ENCODE measurements around the gene CDCA8.

The CDCA8 gene

GRCh38 chr1:37692078-37692833, at the start of gene CDCA8:
TSS of gene CDCA8 (plus strand) at chr1:37692516. CDS start at chr1:37692691, 175 bp downstream.
- peaks cover 35% of the 10 kb centered on the region for H3K36me3 Mint-ChIP-seq (ENCODE audit: low read depth)
- H3K27ac Mint-ChIP-seq, result peak within 1 kb of the TSS; percentile 92
- intact Hi-C loops (cut with micrococcal nuclease), result loop anchor here (1.0 to 10.0 kb wide), 5 partner anchors 120 to 323 kb away; partner anchors contain the start of genes SNIP1, UTP11 and ZC3H12A
- H3K9me3 Mint-ChIP-seq, result no peaks in the 10 kb centered on the region
- H3K4me3 Mint-ChIP-seq, result peak within 1 kb of the TSS; percentile 97
- H3K27me3 Mint-ChIP-seq, result no peaks in the 10 kb centered on the region
- H3K4me1 Mint-ChIP-seq (ENCODE audit: low read depth), result peaks cover 38% of the 10 kb centered on the region

- Mint-ChIP-seq H3K27ac (no peak overlapping the region), H3K9me3 (no peaks in the 10 kb centered on the region), H3K27me3 (peaks cover 13% of the 10 kb centered on the region), H3K36me3 (ENCODE audit: low read depth) (no peaks in the 10 kb centered on the region), H3K4me3 (no peak overlapping the region), H3K4me1 (ENCODE audit: low read depth) (no peaks in the 10 kb centered on the region)
- intact Hi-C loops (cut with micrococcal nuclease), result no loop called here
Observed at GRCh38 chr1:37647281-37647680, 45.0 kb upstream of the CDCA8 start.

- H3K27me3 Mint-ChIP-seq, result peaks cover 4% of the 10 kb centered on the region
- no peak overlapping the region for H3K27ac Mint-ChIP-seq
- H3K4me3 Mint-ChIP-seq, result no peak overlapping the region
- H3K36me3 Mint-ChIP-seq (ENCODE audit: low read depth), result no peaks in the 10 kb centered on the region
- no peaks in the 10 kb centered on the region for H3K4me1 Mint-ChIP-seq (ENCODE audit: low read depth)
- intact Hi-C loops (cut with micrococcal nuclease), result no loop called here
- H3K9me3 Mint-ChIP-seq, result no peaks in the 10 kb centered on the region
Observed at GRCh38 chr1:37650173-37650572, 42.1 kb upstream of the CDCA8 start.

GRCh38 chr1:37650721-37651120, 41.6 kb upstream of the CDCA8 start:
- H3K4me1 Mint-ChIP-seq (ENCODE audit: low read depth), result no peaks in the 10 kb centered on the region
- H3K36me3 Mint-ChIP-seq (ENCODE audit: low read depth), result no peaks in the 10 kb centered on the region
- H3K27me3 Mint-ChIP-seq, result peaks cover 6% of the 10 kb centered on the region
- no peak overlapping the region for H3K27ac Mint-ChIP-seq
- intact Hi-C loops (cut with micrococcal nuclease), result no loop called here
- H3K9me3 Mint-ChIP-seq, result no peaks in the 10 kb centered on the region
- no peak overlapping the region for H3K4me3 Mint-ChIP-seq

- no peak overlapping the region for H3K27ac Mint-ChIP-seq
- H3K4me3 Mint-ChIP-seq, result no peak overlapping the region
- no peaks in the 10 kb centered on the region for H3K36me3 Mint-ChIP-seq (ENCODE audit: low read depth)
- H3K9me3 Mint-ChIP-seq, result no peaks in the 10 kb centered on the region
- no peaks in the 10 kb centered on the region for H3K4me1 Mint-ChIP-seq (ENCODE audit: low read depth)
- H3K27me3 Mint-ChIP-seq, result peaks cover 3% of the 10 kb centered on the region
- intact Hi-C loops (cut with micrococcal nuclease), result no loop called here
Observed at GRCh38 chr1:37651803-37652202, 40.5 kb upstream of the CDCA8 start.

- Mint-ChIP-seq H3K36me3 (ENCODE audit: low read depth) (no peaks in the 10 kb centered on the region), H3K27ac (no peak overlapping the region), H3K27me3 (peaks cover 5% of the 10 kb centered on the region), H3K4me1 (ENCODE audit: low read depth) (no peaks in the 10 kb centered on the region), H3K9me3 (no peaks in the 10 kb centered on the region), H3K4me3 (no peak overlapping the region)
- intact Hi-C loops (cut with micrococcal nuclease), result no loop called here
Observed at GRCh38 chr1:37652976-37653375, 39.3 kb upstream of the CDCA8 start.

GRCh38 chr1:37653906-37654305, 38.4 kb upstream of the CDCA8 start:
- intact Hi-C loops (cut with micrococcal nuclease), result no loop called here
- Mint-ChIP-seq H3K9me3 (no peaks in the 10 kb centered on the region), H3K4me1 (ENCODE audit: low read depth) (no peaks in the 10 kb centered on the region), H3K36me3 (ENCODE audit: low read depth) (no peaks in the 10 kb centered on the region), H3K4me3 (no peak overlapping the region), H3K27me3 (peaks cover 5% of the 10 kb centered on the region), H3K27ac (no peak overlapping the region)

GRCh38 chr1:37655274-37655673, 37.0 kb upstream of the CDCA8 start:
- H3K4me3 Mint-ChIP-seq, result no peak overlapping the region

GRCh38 chr1:37656026-37656425, 36.3 kb upstream of the CDCA8 start:
- H3K4me3 Mint-ChIP-seq, result no peak overlapping the region
- no peaks in the 10 kb centered on the region for H3K9me3 Mint-ChIP-seq
- peaks cover 6% of the 10 kb centered on the region for H3K27me3 Mint-ChIP-seq
- no peaks in the 10 kb centered on the region for H3K4me1 Mint-ChIP-seq (ENCODE audit: low read depth)
- H3K27ac Mint-ChIP-seq, result no peak overlapping the region
- intact Hi-C loops (cut with micrococcal nuclease), result no loop called here
- H3K36me3 Mint-ChIP-seq (ENCODE audit: low read depth), result no peaks in the 10 kb centered on the region

More at GRCh38 chr1:37655274-37655673, 37.0 kb upstream of the CDCA8 start:
- Mint-ChIP-seq H3K9me3 (no peaks in the 10 kb centered on the region), H3K27me3 (peaks cover 5% of the 10 kb centered on the region), H3K36me3 (ENCODE audit: low read depth) (no peaks in the 10 kb centered on the region), H3K27ac (no peak overlapping the region), H3K4me1 (ENCODE audit: low read depth) (no peaks in the 10 kb centered on the region)
- intact Hi-C loops (cut with micrococcal nuclease), result no loop called here

GRCh38 chr1:37656881-37657280, 35.4 kb upstream of the CDCA8 start:
- Mint-ChIP-seq H3K27me3 (peaks cover 6% of the 10 kb centered on the region), H3K36me3 (ENCODE audit: low read depth) (no peaks in the 10 kb centered on the region), H3K9me3 (no peaks in the 10 kb centered on the region), H3K4me1 (ENCODE audit: low read depth) (no peaks in the 10 kb centered on the region), H3K4me3 (no peak overlapping the region), H3K27ac (no peak overlapping the region)
- intact Hi-C loops (cut with micrococcal nuclease), result no loop called here

GRCh38 chr1:37657620-37658412, 34.5 kb upstream of the CDCA8 start:
- no peaks in the 10 kb centered on the region for H3K4me1 Mint-ChIP-seq (ENCODE audit: low read depth)
- peaks cover 6% of the 10 kb centered on the region for H3K27me3 Mint-ChIP-seq
- H3K36me3 Mint-ChIP-seq (ENCODE audit: low read depth), result no peaks in the 10 kb centered on the region
- H3K9me3 Mint-ChIP-seq, result no peaks in the 10 kb centered on the region
- intact Hi-C loops (cut with micrococcal nuclease), result no loop called here
- H3K27ac Mint-ChIP-seq, result no peak overlapping the region
- no peak overlapping the region for H3K4me3 Mint-ChIP-seq

GRCh38 chr1:37658486-37658885, 33.8 kb upstream of the CDCA8 start:
- no peak overlapping the region for H3K4me3 Mint-ChIP-seq
- no peaks in the 10 kb centered on the region for H3K4me1 Mint-ChIP-seq (ENCODE audit: low read depth)

GRCh38 chr1:37660664-37661063, 31.7 kb upstream of the CDCA8 start:
- Mint-ChIP-seq H3K27ac (no peak overlapping the region), H3K4me3 (no peak overlapping the region), H3K4me1 (ENCODE audit: low read depth) (no peaks in the 10 kb centered on the region), H3K27me3 (peaks cover 3% of the 10 kb centered on the region), H3K9me3 (no peaks in the 10 kb centered on the region), H3K36me3 (ENCODE audit: low read depth) (no peaks in the 10 kb centered on the region)
- intact Hi-C loops (cut with micrococcal nuclease), result no loop called here

More at GRCh38 chr1:37658486-37658885, 33.8 kb upstream of the CDCA8 start:
- intact Hi-C loops (cut with micrococcal nuclease), result no loop called here
- Mint-ChIP-seq H3K27me3 (peaks cover 6% of the 10 kb centered on the region), H3K36me3 (ENCODE audit: low read depth) (no peaks in the 10 kb centered on the region), H3K27ac (no peak overlapping the region), H3K9me3 (no peaks in the 10 kb centered on the region)

- no peaks in the 10 kb centered on the region for H3K4me1 Mint-ChIP-seq (ENCODE audit: low read depth)
- intact Hi-C loops (cut with micrococcal nuclease), result no loop called here
Observed at GRCh38 chr1:37661401-37661800, 30.9 kb upstream of the CDCA8 start.

More at GRCh38 chr1:37661401-37661800, 30.9 kb upstream of the CDCA8 start:
- H3K27ac Mint-ChIP-seq, result no peak overlapping the region
- H3K4me3 Mint-ChIP-seq, result no peak overlapping the region
- no peaks in the 10 kb centered on the region for H3K9me3 Mint-ChIP-seq
- no peaks in the 10 kb centered on the region for H3K36me3 Mint-ChIP-seq (ENCODE audit: low read depth)
- H3K27me3 Mint-ChIP-seq, result peaks cover 3% of the 10 kb centered on the region

All from dendritic cell treated with granulocyte-macrophage colony-stimulating factor and Interleukin-4, amounts not matched to agents 40 ng/mL and 50 ng/mL, for 4 days (primary cell).